HG02973 (cell line): ENCODE results near the gene PIGK.

Experiments used
- ATAC-seq: cut with Tn5 transposase; IDR thresholded peaks from one replicate; pipeline ENCODE4 v1.9.1; 2021; ENCODE audit warnings: moderate library complexity; ENCODE audit not compliant: unreplicated experiment

The PIGK gene

GRCh38 chr1:77040826-77041225 is 178.4 kb downstream of the PIGK start:
- no peak for ATAC-seq

- ATAC-seq = no peak
Observed at GRCh38 chr1:77039739-77040138, 179.5 kb downstream of the PIGK start.

DNA sequence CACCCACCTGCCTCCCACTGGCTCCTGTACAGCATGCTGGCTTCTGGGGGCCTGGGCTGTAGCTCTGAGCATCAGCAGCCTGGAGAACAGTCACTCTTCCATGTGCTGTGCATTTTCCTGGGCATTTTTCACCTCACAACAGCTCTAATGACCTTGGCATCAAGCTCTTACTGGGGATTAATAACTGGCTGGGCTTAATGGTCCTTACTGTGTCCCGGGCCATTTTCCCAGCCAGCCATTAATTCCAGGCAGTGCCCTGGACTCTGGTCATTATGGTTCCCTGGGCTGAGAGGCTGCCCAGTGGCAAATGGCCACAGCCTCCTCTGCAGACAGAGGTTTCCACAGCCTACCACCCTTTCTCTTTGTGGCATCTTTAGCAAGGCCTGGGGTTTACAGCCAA is 180.1 kb downstream of the PIGK start:
- no peak for ATAC-seq
